Hematopoietic multipotent progenitor cell treated with erythropoietin and hydrocortisone succinate and interleukin-3 and kit ligand, for 8 days (in vitro differentiated cells): Measurements from ENCODE around the gene KRCC1.
"Not testable (repeated sequence)": the region's sequence is repeated elsewhere in the genome, so short reads cannot be mapped to it uniquely, and the experiment has no call there.

Source experiments
- DNase-seq: peaks from one replicate; pipeline ENCODE4 v3.0.0-alpha.2; 2015

Gene KRCC1

GRCh38 chr2:87992569-87992968 is 63.0 kb downstream of the KRCC1 start:
- not testable (repeated sequence) for DNase-seq

DNA sequence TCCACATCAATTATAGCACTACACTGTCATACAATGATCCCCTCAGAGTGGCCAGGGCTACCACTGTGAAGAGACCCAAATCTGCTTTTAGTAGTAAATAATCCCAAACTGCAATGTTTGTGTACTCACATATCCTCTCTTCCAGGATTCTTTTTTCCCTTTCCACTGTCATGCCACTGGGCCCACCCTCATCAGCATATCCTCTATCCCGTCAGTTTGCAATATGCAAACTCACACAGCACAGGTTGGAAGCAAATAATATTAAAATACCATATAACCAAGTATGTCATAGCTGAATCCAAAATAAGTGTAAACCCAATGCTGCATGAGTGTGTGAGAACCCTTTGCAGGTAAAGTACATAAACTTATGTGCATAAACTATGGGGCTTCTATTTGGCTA is 68.1 kb downstream of the KRCC1 start:
- not testable (repeated sequence) for DNase-seq

- DNase-seq, result not testable (repeated sequence)
These were observed 69.7 kb downstream of the KRCC1 start for GRCh38 chr2:87985902-87986301.

DNA sequence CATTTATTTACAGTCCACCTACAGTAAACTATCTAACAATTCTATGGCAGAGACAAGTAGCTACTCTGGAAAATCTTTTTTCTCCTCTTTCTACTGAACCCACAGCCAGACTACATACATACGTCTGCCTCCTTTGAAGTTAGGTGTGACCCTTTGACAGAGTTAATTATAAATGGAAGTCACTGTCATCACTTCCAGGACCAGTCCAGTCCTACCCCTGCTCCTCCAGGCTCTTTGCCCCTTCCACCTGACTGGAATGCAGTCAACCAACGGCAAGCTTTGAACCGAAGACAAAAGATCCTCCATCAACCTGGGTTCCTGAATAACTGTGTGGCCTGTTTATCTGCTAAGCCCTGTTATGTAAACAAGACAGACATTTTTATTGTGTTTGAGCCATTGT is 74.4 kb downstream of the KRCC1 start:
- DNase-seq, result not testable (repeated sequence)
